ENCODE results near the gene CDC42EP1.
"Not testable (repeated sequence)": the region's sequence is repeated elsewhere in the genome, so short reads cannot be mapped to it uniquely, and the experiment has no call there.

Gene CDC42EP1

GRCh38 chr22:37581504-37581903 is 21.2 kb downstream of the CDC42EP1 start:
- no peak for DNase-seq (ENCODE audit: low spot score)

- DNase-seq (ENCODE audit: low spot score), result no peak
Observed at GRCh38 chr22:37582526-37582925, 22.2 kb downstream of the CDC42EP1 start.

GRCh38 chr22:37588546-37589215 is 28.4 kb downstream of the CDC42EP1 start:
- DNase-seq (ENCODE audit: low spot score), result no peak

- no peak for DNase-seq (ENCODE audit: low spot score)
Observed at GRCh38 chr22:37589636-37590035, 29.4 kb downstream of the CDC42EP1 start.

- DNase-seq (ENCODE audit: low spot score), result not testable (repeated sequence)
Observed at GRCh38 chr22:37591081-37591480, 30.8 kb downstream of the CDC42EP1 start.

GRCh38 chr22:37591823-37592404 is 31.6 kb downstream of the CDC42EP1 start:
- no peak for DNase-seq (ENCODE audit: low spot score)

- DNase-seq (ENCODE audit: low spot score), result no peak
Observed at GRCh38 chr22:37594237-37594636, 34.0 kb downstream of the CDC42EP1 start.

GRCh38 chr22:37599153-37599552 is 38.9 kb downstream of the CDC42EP1 start:
- no peak for DNase-seq (ENCODE audit: low spot score)

- DNase-seq (ENCODE audit: low spot score), result no peak
Observed at GRCh38 chr22:37601203-37601539, 40.9 kb downstream of the CDC42EP1 start.

GRCh38 chr22:37601540-37602442 is 41.5 kb downstream of the CDC42EP1 start:
- DNase-seq (ENCODE audit: low spot score), result peak; percentile 68

- not testable (repeated sequence) for DNase-seq (ENCODE audit: low spot score)
Observed at GRCh38 chr22:37602546-37603277, 42.4 kb downstream of the CDC42EP1 start.

GRCh38 chr22:37604074-37604473 is 43.8 kb downstream of the CDC42EP1 start:
- DNase-seq (ENCODE audit: low spot score), result no peak

- no peak for DNase-seq (ENCODE audit: low spot score)
Observed at GRCh38 chr22:37604875-37605274, 44.6 kb downstream of the CDC42EP1 start.

GRCh38 chr22:37607010-37607934 is 47.0 kb downstream of the CDC42EP1 start:
- DNase-seq (ENCODE audit: low spot score), result peak; percentile 93

GRCh38 chr22:37607935-37608476 is 47.7 kb downstream of the CDC42EP1 start:
- DNase-seq (ENCODE audit: low spot score), result no peak

- peak; percentile 94 for DNase-seq (ENCODE audit: low spot score)
Observed at GRCh38 chr22:37608477-37609239, 48.4 kb downstream of the CDC42EP1 start, which contains the start of gene GGA1. TSS of gene GGA1 (plus strand) at chr22:37608834. CDS start at chr22:37608861, 27 bp downstream.

- DNase-seq (ENCODE audit: low spot score), result no peak
Observed at GRCh38 chr22:37609240-37610152, 49.2 kb downstream of the CDC42EP1 start.

GRCh38 chr22:37610153-37610475 is 49.8 kb downstream of the CDC42EP1 start:
- DNase-seq (ENCODE audit: low spot score), result not testable (repeated sequence)
